ENCODE data around the gene FOXC1.

DNA sequence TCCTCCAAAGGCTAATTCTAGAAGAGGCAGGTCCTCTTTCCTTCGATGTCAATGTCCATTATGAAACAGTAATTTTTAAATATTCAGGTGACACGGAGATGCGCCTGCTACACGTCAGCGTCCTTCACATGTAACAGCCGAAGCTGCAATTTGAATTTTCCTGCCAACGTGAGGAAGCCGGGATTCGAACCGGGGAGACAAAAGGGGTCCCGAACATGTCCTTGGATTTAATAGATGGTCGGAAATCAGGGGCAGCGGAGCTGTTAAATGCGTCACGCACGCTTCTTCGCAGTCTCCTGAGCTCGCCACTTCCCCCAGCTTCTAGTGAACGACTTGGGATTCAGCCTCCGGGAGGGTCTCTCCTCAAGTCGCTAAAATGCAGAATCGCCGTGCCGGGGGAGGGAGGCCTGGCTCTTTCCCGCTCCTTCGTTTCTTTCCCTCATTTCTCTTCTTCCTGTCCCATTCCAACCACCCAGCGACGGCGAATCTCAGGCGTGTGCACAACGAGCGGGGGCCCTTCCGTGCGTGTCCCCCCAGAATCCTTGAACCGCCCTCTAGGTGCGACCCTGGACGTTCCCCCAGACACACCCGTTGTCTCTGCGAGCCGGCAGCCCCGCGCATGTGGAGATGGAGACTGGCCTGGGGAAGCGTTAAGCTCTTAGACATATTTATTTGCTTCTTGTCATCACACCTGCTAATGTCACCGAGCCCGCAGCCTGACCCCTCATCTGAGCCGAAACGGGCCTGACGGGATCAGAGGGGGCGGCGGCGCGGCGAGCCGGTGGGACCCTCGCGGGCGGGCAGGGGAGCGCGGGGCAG lies 1.3 kb upstream of the FOXC1 start:
- TF ChIP-seq CTCF (IDR thresholded peaks at IDR 0.05) (no peak), POLR2A (IDR thresholded peaks at IDR 0.05) (no peak), EP300 (IDR thresholded peaks at IDR 0.05) (no peak), POLR2AphosphoS5 (IDR thresholded peaks at IDR 0.05) (peak in 1 of 2 donors; percentile 15)
